H9 (cell line): Measurements from ENCODE around the gene GALR3. TPM values are rescaled to one million over a fixed set of nuclear protein-coding genes. Genes with fewer than 3 reads are reported as not detected.

Experiments used
- DNase-seq: peaks from one replicate; pipeline ENCODE4 v3.0.0-alpha.2; 2017
- H2AFZ ChIP-seq: one replicate; pipeline ENCODE4 v1.6.1; 2013; ENCODE audit warnings: mild to moderate bottlenecking, low read length, control low read depth, moderate library complexity
- H2AK5ac ChIP-seq: 2 replicates; pipeline ENCODE4 v1.6.1; 2013; ENCODE audit warnings: low read length, control low read depth, mixed read lengths; ENCODE audit not compliant: insufficient read length
- H2BK120ac ChIP-seq: one replicate; pipeline ENCODE4 v1.6.1; 2013; ENCODE audit warnings: low read depth, mild to moderate bottlenecking, low read length, control low read depth, inconsistent platforms; ENCODE audit not compliant: poor library complexity, severe bottlenecking
- H2BK12ac ChIP-seq: 2 replicates; pipeline ENCODE4 v1.6.1; 2013; ENCODE audit warnings: low read length, control low read depth, mixed read lengths, low read depth; ENCODE audit not compliant: insufficient read length
- H2BK15ac ChIP-seq: 2 replicates; pipeline ENCODE4 v1.6.1; 2013; ENCODE audit warnings: low read depth, low read length, control low read depth
- H2BK20ac ChIP-seq: one replicate; pipeline ENCODE4 v1.6.1; 2013; ENCODE audit warnings: low read depth, mild to moderate bottlenecking, low read length, control low read depth, inconsistent platforms; ENCODE audit not compliant: poor library complexity, severe bottlenecking
- H2BK5ac ChIP-seq: 2 replicates; pipeline ENCODE4 v1.6.1; 2013; ENCODE audit warnings: low read length, control low read depth, mixed read lengths; ENCODE audit not compliant: insufficient read length
- H3K14ac ChIP-seq: 2 replicates; pipeline ENCODE4 v1.6.1; 2013; ENCODE audit warnings: low read length, control low read depth; ENCODE audit not compliant: insufficient read depth
- H3K18ac ChIP-seq: 2 replicates; pipeline ENCODE4 v1.6.1; 2013; ENCODE audit warnings: low read depth, mild to moderate bottlenecking, mixed read lengths, low read length, control low read depth; ENCODE audit not compliant: insufficient read length
- H3K23ac ChIP-seq: 2 replicates; pipeline ENCODE4 v1.6.1; 2013; ENCODE audit warnings: low read length, control low read depth, mixed read lengths, low read depth; ENCODE audit not compliant: insufficient read length
- H3K23me2 ChIP-seq: 2 replicates; pipeline ENCODE4 v1.6.1; 2013; ENCODE audit warnings: low read depth, mild to moderate bottlenecking, mixed read lengths, low read length, control low read depth; ENCODE audit not compliant: insufficient read length, poor library complexity, severe bottlenecking
- H3K27ac ChIP-seq: 2 replicates; pipeline ENCODE4 v1.5.1; 2013; ENCODE audit warnings: low read length, control low read depth, mixed read lengths, low read depth; ENCODE audit not compliant: insufficient read length
- H3K27me3 ChIP-seq: 2 replicates; pipeline ENCODE4 v1.6.1; 2013; ENCODE audit warnings: low read length, control low read depth, inconsistent platforms; ENCODE audit not compliant: insufficient read depth
- H3K4ac ChIP-seq: 2 replicates; pipeline ENCODE4 v1.6.1; 2013; ENCODE audit warnings: low read depth, mild to moderate bottlenecking, control low read depth, inconsistent platforms, low read length, moderate library complexity
- H3K4me1 ChIP-seq: 2 replicates; pipeline ENCODE4 v1.6.1; 2013; ENCODE audit warnings: low read length, control low read depth, inconsistent platforms; ENCODE audit not compliant: insufficient read depth
- H3K4me2 ChIP-seq: 2 replicates; pipeline ENCODE4 v1.6.1; 2013; ENCODE audit warnings: low read length, control low read depth, mixed read lengths; ENCODE audit not compliant: insufficient read length, insufficient read depth
- H3K56ac ChIP-seq: 2 replicates; pipeline ENCODE4 v1.6.1; 2013; ENCODE audit warnings: low read depth, mild to moderate bottlenecking, mixed read lengths, low read length, control low read depth; ENCODE audit not compliant: insufficient read length
- H3K79me1 ChIP-seq: 2 replicates; pipeline ENCODE4 v1.6.1; 2013; ENCODE audit warnings: low read depth, mild to moderate bottlenecking, moderate library complexity, low read length, control low read depth, inconsistent platforms; ENCODE audit not compliant: insufficient read depth, poor library complexity, severe bottlenecking
- H3K79me2 ChIP-seq: 2 replicates; pipeline ENCODE4 v1.6.1; 2013; ENCODE audit warnings: low read length, control low read depth, inconsistent platforms; ENCODE audit not compliant: insufficient read depth
- H3K9ac ChIP-seq: 2 replicates; pipeline ENCODE4 v1.6.1; 2013; ENCODE audit warnings: low read length, control low read depth, mixed read lengths; ENCODE audit not compliant: insufficient read length; ENCODE audit errors: extremely low read depth
- H3K9me3 ChIP-seq: one replicate; pipeline ENCODE4 v1.6.1; 2013; ENCODE audit warnings: low read depth, low read length, inconsistent platforms; ENCODE audit not compliant: control insufficient read depth
- H3T11ph ChIP-seq: one replicate; pipeline ENCODE4 v1.6.1; 2013; ENCODE audit warnings: mild to moderate bottlenecking, low read length, control low read depth, inconsistent platforms
- H4K20me1 ChIP-seq: one replicate; pipeline ENCODE4 v1.6.1; 2013; ENCODE audit not compliant: control insufficient read depth, insufficient read length, insufficient read depth
- H4K5ac ChIP-seq: 2 replicates; pipeline ENCODE4 v1.6.1; 2013; ENCODE audit warnings: low read depth, mild to moderate bottlenecking, mixed read lengths, low read length, control low read depth; ENCODE audit not compliant: insufficient read length
- H4K8ac ChIP-seq: replicated peaks from 2 replicates; pipeline ENCODE4 v1.6.1; 2013; ENCODE audit warnings: low read length, control low read depth, mixed read lengths, low read depth; ENCODE audit not compliant: insufficient read length
- H4K91ac ChIP-seq: 2 replicates; pipeline ENCODE4 v1.6.1; 2013; ENCODE audit warnings: low read depth, mild to moderate bottlenecking, moderate library complexity, mixed read lengths, low read length, control low read depth; ENCODE audit not compliant: insufficient read length
- H3K27ac Mint-ChIP-seq, 3 experiments: 2 replicates in 2 of 3; 3 replicates in 1 of 3; pipeline ENCODE4 v1.8.0; 2020 to 2021; ENCODE audit warnings: mixed read lengths in 3 of 3, mild to moderate bottlenecking in 1 of 3, moderate library complexity in 1 of 3
- H3K27me3 Mint-ChIP-seq: 2 replicates; pipeline ENCODE4 v1.8.0; 2021; ENCODE audit warnings: low read depth, mild to moderate bottlenecking, moderate library complexity, mixed read lengths
- H3K36me3 Mint-ChIP-seq, 3 experiments: 2 replicates in 2 of 3; 3 replicates in 1 of 3; pipeline ENCODE4 v1.8.0; 2020 to 2021; ENCODE audit warnings: low read depth in 3 of 3, mixed read lengths in 3 of 3; ENCODE audit not compliant: insufficient read depth in 1 of 3
- H3K4me1 Mint-ChIP-seq, 2 experiments: 2 replicates each; pipeline ENCODE4 v1.8.0; 2020; ENCODE audit warnings: mixed read lengths in 2 of 2
- H3K4me3 Mint-ChIP-seq, 2 experiments: 2 replicates in 1 of 2; 3 replicates in 1 of 2; pipeline ENCODE4 v1.8.0; 2020 to 2021; ENCODE audit warnings: mild to moderate bottlenecking in 2 of 2, mixed read lengths in 2 of 2, moderate library complexity in 1 of 2
- H3K9me3 Mint-ChIP-seq, 2 experiments: 2 replicates in 1 of 2; 3 replicates in 1 of 2; pipeline ENCODE4 v1.8.0; 2020; ENCODE audit warnings: mild to moderate bottlenecking in 2 of 2, mixed read lengths in 2 of 2, moderate library complexity in 1 of 2
- WGBS: extraction: QIAGEN DNeasy Blood & Tissue Kit; methylation state at CpG from one replicate; pipeline ENCODE4 v1.1.7; 2013; ENCODE audit warnings: missing lambda C conversion rate, low lambda C conversion rate, mixed read lengths; ENCODE audit not compliant: insufficient read length; ENCODE audit errors: extremely low coverage; 5-methylcytosine and 5-hydroxymethylcytosine counted together
- total RNA-seq: library from RNA; stranded (reverse); gene quantifications from 2 replicates; pipeline ENCODE4 v1.2.1, GENCODE V29; 2021
- TF ChIP-seq, protein P1 (sequence below): fragments of 200-600 bp; sonication (generic); conservative IDR thresholded peaks from 3 replicates; pipeline ENCODE4 v1.8.0; 2021; ENCODE audit warnings: antibody characterized with exemption, mild to moderate bottlenecking

The GALR3 gene
- total RNA-seq, 1 experiment from 2014 or later, result 0.59 TPM

DNA sequence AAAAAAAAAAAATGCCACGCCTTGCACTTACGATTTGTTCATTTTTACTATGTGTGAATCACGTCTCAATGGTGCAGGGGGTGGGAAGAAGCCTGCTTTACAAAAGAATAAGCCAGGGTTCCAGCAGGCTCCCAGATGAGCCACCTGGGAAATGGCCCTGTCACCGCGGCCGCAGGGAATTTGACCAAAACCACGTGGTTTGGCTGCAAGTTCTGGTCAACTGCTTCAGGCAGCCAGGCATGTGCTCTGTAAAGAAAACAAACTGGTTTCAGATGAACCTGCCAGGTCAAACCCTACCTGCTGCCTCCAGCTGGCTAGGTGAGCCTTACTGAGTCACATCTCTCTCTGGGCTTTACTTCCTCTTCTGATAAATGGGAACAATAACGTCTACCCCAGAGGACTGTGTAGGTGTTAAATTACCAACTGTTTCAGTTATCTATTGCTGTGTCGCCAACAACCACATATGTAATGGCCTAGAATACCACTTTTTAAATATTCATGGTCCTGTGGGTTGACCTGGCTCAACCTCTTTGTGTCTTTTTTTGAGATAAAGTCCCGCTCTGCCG lies 46.0 kb upstream of the GALR3 start:
- Histone ChIP-seq H2BK5ac (no peak overlapping the region), H3T11ph (no peak overlapping the region), H2AFZ (no peak overlapping the region), H3K4me1 (no peaks in the 10 kb centered on the region), H3K79me2 (no peaks in the 10 kb centered on the region), H3K4ac (no peak overlapping the region), H2BK120ac (no peak overlapping the region), H3K18ac (no peak overlapping the region), H2BK15ac (no peak overlapping the region), H4K5ac (no peak overlapping the region), H2AK5ac (no peak overlapping the region), H3K23ac (no peak overlapping the region), H2BK20ac (no peak overlapping the region), H3K23me2 (no peaks in the 10 kb centered on the region), H3K9ac (no peak overlapping the region), H4K20me1 (no peaks in the 10 kb centered on the region), H3K4me2 (no peak overlapping the region), H2BK12ac (no peak overlapping the region), H3K27ac (no peak overlapping the region), H3K79me1 (no peaks in the 10 kb centered on the region), H3K56ac (no peak overlapping the region), H3K9me3 (no peaks in the 10 kb centered on the region), H3K27me3 (no peaks in the 10 kb centered on the region; the same call in 1 of the 2 replicates), H3K14ac (no peak overlapping the region), H4K91ac (no peak overlapping the region), H4K8ac (no peak overlapping the region)
- Mint-ChIP-seq H3K4me1 (peaks cover 16 to 25% of the 10 kb centered on the region in 2 experiments), H3K27ac (no peak overlapping the region), H3K9me3 (no peaks in the 10 kb centered on the region), H3K36me3 (peaks cover 3 to 21% (median 16%) of the 10 kb centered on the region in 3 experiments; a peak in 6 of 7 replicates), H3K27me3 (peaks cover 35% of the 10 kb centered on the region), H3K4me3 (no peak overlapping the region)
- DNase-seq, result no peak
- TF ChIP-seq, protein P1, sequence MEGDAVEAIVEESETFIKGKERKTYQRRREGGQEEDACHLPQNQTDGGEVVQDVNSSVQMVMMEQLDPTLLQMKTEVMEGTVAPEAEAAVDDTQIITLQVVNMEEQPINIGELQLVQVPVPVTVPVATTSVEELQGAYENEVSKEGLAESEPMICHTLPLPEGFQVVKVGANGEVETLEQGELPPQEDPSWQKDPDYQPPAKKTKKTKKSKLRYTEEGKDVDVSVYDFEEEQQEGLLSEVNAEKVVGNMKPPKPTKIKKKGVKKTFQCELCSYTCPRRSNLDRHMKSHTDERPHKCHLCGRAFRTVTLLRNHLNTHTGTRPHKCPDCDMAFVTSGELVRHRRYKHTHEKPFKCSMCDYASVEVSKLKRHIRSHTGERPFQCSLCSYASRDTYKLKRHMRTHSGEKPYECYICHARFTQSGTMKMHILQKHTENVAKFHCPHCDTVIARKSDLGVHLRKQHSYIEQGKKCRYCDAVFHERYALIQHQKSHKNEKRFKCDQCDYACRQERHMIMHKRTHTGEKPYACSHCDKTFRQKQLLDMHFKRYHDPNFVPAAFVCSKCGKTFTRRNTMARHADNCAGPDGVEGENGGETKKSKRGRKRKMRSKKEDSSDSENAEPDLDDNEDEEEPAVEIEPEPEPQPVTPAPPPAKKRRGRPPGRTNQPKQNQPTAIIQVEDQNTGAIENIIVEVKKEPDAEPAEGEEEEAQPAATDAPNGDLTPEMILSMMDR, result no peak
- WGBS, result no CpG with 5 or more reads among the region's 11 CpGs
